Cardiac muscle cell (in vitro differentiated cells and primary cell): ENCODE results near the gene HOXA4. TPM values are rescaled to one million over a fixed set of nuclear protein-coding genes. Genes with fewer than 3 reads are reported as not detected.

ENCODE experiments used
- DNase-seq, 2 donors: peaks; one replicate each; pipeline versions ENCODE4 v3.0.0 to v3.0.0-alpha.2; 2010 to 2017; ENCODE audit warnings: low read depth in 1 of 2, low spot score in 1 of 2
- H3K27ac ChIP-seq: fragments of 200-600 bp; sonication (generic); 2 replicates; pipeline ENCODE4 v1.5.1; 2016
- H3K27me3 ChIP-seq: fragments of 200-600 bp; sonication (generic); 2 replicates; pipeline ENCODE4 v1.6.0; 2016; ENCODE audit warnings: control low read depth
- H3K36me3 ChIP-seq: fragments of 200-600 bp; sonication (generic); 2 replicates; pipeline ENCODE4 v1.5.1; 2016; ENCODE audit warnings: control low read depth
- H3K4me1 ChIP-seq: fragments of 200-600 bp; sonication (generic); 2 replicates; pipeline ENCODE4 v1.8.1; 2017; ENCODE audit warnings: low read depth, mild to moderate bottlenecking, mixed run types
- H3K4me3 ChIP-seq: fragments of 200-600 bp; sonication (generic); 2 replicates; pipeline ENCODE4 v1.5.1; 2016; ENCODE audit warnings: mild to moderate bottlenecking
- H3K9me3 ChIP-seq: fragments of 200-600 bp; sonication (generic); 2 replicates; pipeline ENCODE4 v1.5.1; 2017; ENCODE audit warnings: low read depth, mild to moderate bottlenecking, control low read depth
- CTCF ChIP-seq: IDR thresholded peaks from 2 replicates; pipeline ENCODE4 v1.5.1; 2012; ENCODE audit warnings: low read depth, mild to moderate bottlenecking, low read length
- polyA plus RNA-seq: library from polyadenylated mRNA; unstranded; fragments of >200 nt; fragmentation: Nextera tagmentation; extraction: Ambion mirVana; gene quantifications from 2 replicates; pipeline ENCODE4 v1.2.1, GENCODE V29; 2016
- total RNA-seq: library from RNA; depleted of rRNA; stranded (reverse); fragments of >200 nt; gene quantifications from 2 replicates; pipeline ENCODE4 v1.2.3, GENCODE V29; 2016

HOXA4 gene
- total and polyA plus RNA-seq, 2 experiments from 2014 or later = 0.46 TPM; not detected in 1

GRCh38 chr7:27171325-27171636 is 40.7 kb upstream of the HOXA4 start:
- Histone ChIP-seq H3K27me3 (peaks cover 100% of the 10 kb centered on the region), H3K4me3 (no peak overlapping the region), H3K4me1 (peaks cover 3% of the 10 kb centered on the region), H3K36me3 (no peaks in the 10 kb centered on the region), H3K9me3 (no peaks in the 10 kb centered on the region), H3K27ac (no peak overlapping the region)
- TF ChIP-seq CTCF = no peak
- DNase-seq = no peak

- Histone ChIP-seq H3K4me1 (peaks cover 3% of the 10 kb centered on the region), H3K9me3 (no peaks in the 10 kb centered on the region), H3K4me3 (no peak overlapping the region), H3K36me3 (no peaks in the 10 kb centered on the region), H3K27ac (no peak overlapping the region), H3K27me3 (peaks cover 100% of the 10 kb centered on the region)
- TF ChIP-seq CTCF = no peak
- no peak for DNase-seq
Observed at GRCh38 chr7:27170426-27171324, 40.1 kb upstream of the HOXA4 start.

GRCh38 chr7:27169658-27170425 is 39.3 kb upstream of the HOXA4 start:
- TF ChIP-seq CTCF = no peak
- Histone ChIP-seq H3K36me3 (no peaks in the 10 kb centered on the region), H3K4me1 (peaks cover 3% of the 10 kb centered on the region), H3K27me3 (peaks cover 100% of the 10 kb centered on the region), H3K4me3 (no peak overlapping the region), H3K9me3 (no peaks in the 10 kb centered on the region), H3K27ac (no peak overlapping the region)
- no peak for DNase-seq

GRCh38 chr7:27168265-27168947 is 37.8 kb upstream of the HOXA4 start:
- Histone ChIP-seq H3K4me1 (peaks cover 3% of the 10 kb centered on the region), H3K4me3 (no peak overlapping the region), H3K27ac (no peak overlapping the region), H3K27me3 (peaks cover 100% of the 10 kb centered on the region), H3K9me3 (no peaks in the 10 kb centered on the region), H3K36me3 (no peaks in the 10 kb centered on the region)
- no peak for DNase-seq
- no peak for TF ChIP-seq CTCF

GRCh38 chr7:27167916-27168264 is 37.3 kb upstream of the HOXA4 start:
- H3K4me1 ChIP-seq = peaks cover 3% of the 10 kb centered on the region
- no peak for DNase-seq
- no peak overlapping the region for H3K27ac ChIP-seq
- no peaks in the 10 kb centered on the region for H3K9me3 ChIP-seq
- no peaks in the 10 kb centered on the region for H3K36me3 ChIP-seq
- no peak overlapping the region for H3K4me3 ChIP-seq
- peaks cover 100% of the 10 kb centered on the region for H3K27me3 ChIP-seq
- TF ChIP-seq CTCF = no peak
